GM19025 (cell line): Measurements from ENCODE around the gene PSAP.
A peak's percentile ranks its signal among the peaks of the same experiment; 100 is the strongest.

ENCODE experiments used
- ATAC-seq: cut with Tn5 transposase; IDR thresholded peaks from one replicate; pipeline ENCODE4 v1.9.1; 2021; ENCODE audit warnings: mild to moderate bottlenecking, low read depth, moderate library complexity; ENCODE audit not compliant: unreplicated experiment

PSAP gene

GRCh38 chr10:71846816-71847215, 4.2 kb downstream of the PSAP start:
- ATAC-seq = no peak

- no peak for ATAC-seq
Observed at GRCh38 chr10:71845410-71846405, 5.3 kb downstream of the PSAP start.

GRCh38 chr10:71844695-71845094, 6.4 kb downstream of the PSAP start:
- no peak for ATAC-seq

GRCh38 chr10:71844084-71844483, 7.0 kb downstream of the PSAP start:
- ATAC-seq = no peak

GRCh38 chr10:71842856-71843686, 8.0 kb downstream of the PSAP start:
- ATAC-seq = no peak

- no peak for ATAC-seq
Observed at GRCh38 chr10:71842422-71842821, 8.6 kb downstream of the PSAP start.

- no peak for ATAC-seq
Observed at GRCh38 chr10:71840958-71841335, 10.1 kb downstream of the PSAP start.

- ATAC-seq = no peak
Observed at GRCh38 chr10:71840177-71840957, 10.7 kb downstream of the PSAP start.

GRCh38 chr10:71838264-71839211, 12.5 kb downstream of the PSAP start:
- ATAC-seq = no peak

- no peak for ATAC-seq
Observed at GRCh38 chr10:71837098-71837827, 13.8 kb downstream of the PSAP start.

GRCh38 chr10:71836596-71836974, 14.5 kb downstream of the PSAP start:
- ATAC-seq = peak; percentile 6

GRCh38 chr10:71835671-71836595, 15.1 kb downstream of the PSAP start:
- ATAC-seq = peak; percentile 92

- no peak for ATAC-seq
Observed at GRCh38 chr10:71834343-71834674, 16.7 kb downstream of the PSAP start.

GRCh38 chr10:71833451-71834342, 17.4 kb downstream of the PSAP start:
- no peak for ATAC-seq

GRCh38 chr10:71832967-71833366, 18.1 kb downstream of the PSAP start:
- ATAC-seq = no peak

GRCh38 chr10:71831646-71832552, 19.2 kb downstream of the PSAP start:
- no peak for ATAC-seq
